ENCODE measurements around the gene DUSP8. TPM values are rescaled to one million over a fixed set of nuclear protein-coding genes. Genes with fewer than 3 reads are reported as not detected.
"Not testable (repeated sequence)": the region's sequence is repeated elsewhere in the genome, so short reads cannot be mapped to it uniquely, and the experiment has no call there.

The DUSP8 gene
- total RNA-seq, 2 experiments from 2014 or later: not detected

DNA sequence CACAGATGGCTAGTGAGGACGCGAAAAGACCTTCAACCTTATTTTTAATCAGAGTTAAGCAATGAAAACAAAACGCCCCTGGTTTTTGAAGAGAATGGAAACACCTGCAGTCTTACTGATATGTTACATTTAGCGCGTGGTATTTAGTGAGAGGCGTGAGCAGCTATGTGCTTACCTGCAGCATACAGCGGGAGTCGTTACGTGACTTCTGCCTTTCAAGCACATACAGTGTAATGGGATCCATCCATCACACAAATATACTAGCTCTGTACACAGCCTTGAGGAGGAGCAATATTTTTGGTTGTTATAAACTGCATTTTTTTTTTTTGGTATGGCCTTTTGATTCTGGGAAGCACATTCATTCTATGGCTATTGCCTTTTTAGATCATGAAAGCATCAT lies 20.6 kb upstream of the DUSP8 start:
- BruUV-seq (replicated peaks): no TSS peak
- CTCF ChIA-PET (ENCODE audit: unreplicated experiment): interaction anchor here (0.5 kb wide), 1 partner anchor 60 kb away, joined by 3 read pairs; no protein-coding TSS in a partner anchor

DNA sequence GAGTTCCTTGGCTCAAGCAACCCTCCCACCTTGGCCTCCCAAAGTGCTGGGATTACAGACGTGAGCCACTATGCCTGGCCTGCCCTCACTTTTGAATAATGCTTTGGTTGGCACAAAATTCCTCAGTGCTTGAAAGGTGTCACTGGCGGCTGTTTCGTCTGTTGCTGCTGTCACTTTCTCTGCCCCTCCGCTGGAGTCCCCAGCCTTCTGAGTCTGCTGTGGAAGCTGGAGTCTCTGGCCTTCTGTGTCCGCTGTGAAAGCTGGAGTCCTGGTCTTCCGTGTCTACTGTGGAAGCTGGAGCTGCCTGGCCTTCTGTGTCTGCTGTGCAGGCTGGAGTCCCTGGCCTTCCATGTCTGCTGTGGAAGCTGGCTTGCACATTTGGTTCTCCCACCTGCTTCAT lies 17.9 kb upstream of the DUSP8 start:
- TF ChIP-seq, protein P1, sequence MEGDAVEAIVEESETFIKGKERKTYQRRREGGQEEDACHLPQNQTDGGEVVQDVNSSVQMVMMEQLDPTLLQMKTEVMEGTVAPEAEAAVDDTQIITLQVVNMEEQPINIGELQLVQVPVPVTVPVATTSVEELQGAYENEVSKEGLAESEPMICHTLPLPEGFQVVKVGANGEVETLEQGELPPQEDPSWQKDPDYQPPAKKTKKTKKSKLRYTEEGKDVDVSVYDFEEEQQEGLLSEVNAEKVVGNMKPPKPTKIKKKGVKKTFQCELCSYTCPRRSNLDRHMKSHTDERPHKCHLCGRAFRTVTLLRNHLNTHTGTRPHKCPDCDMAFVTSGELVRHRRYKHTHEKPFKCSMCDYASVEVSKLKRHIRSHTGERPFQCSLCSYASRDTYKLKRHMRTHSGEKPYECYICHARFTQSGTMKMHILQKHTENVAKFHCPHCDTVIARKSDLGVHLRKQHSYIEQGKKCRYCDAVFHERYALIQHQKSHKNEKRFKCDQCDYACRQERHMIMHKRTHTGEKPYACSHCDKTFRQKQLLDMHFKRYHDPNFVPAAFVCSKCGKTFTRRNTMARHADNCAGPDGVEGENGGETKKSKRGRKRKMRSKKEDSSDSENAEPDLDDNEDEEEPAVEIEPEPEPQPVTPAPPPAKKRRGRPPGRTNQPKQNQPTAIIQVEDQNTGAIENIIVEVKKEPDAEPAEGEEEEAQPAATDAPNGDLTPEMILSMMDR (conservative IDR thresholded peaks at IDR 0.05; ENCODE audit: low read length): no peak
- no peak for TF ChIP-seq EZH2phosphoT487 (IDR thresholded peaks at IDR 0.05; ENCODE audit: borderline replicate concordance, low read depth, low read length)
- Histone ChIP-seq H3K27ac (ENCODE audit: low read depth, low read length, poor library complexity, severe bottlenecking) (no peak overlapping the region), H3K9me3 (ENCODE audit: low read length) (no peaks in the 10 kb centered on the region), H2AFZ (ENCODE audit: low read length) (no peak overlapping the region), H4K20me1 (ENCODE audit: insufficient read depth, low read length) (no peaks in the 10 kb centered on the region), H3K4me1 (ENCODE audit: insufficient read depth, low read length, poor library complexity, severe bottlenecking) (no peaks in the 10 kb centered on the region), H3K4me3 (ENCODE audit: low read depth, low read length, poor library complexity, severe bottlenecking) (no peak overlapping the region), H3K79me2 (ENCODE audit: insufficient read depth, low read depth, low read length) (no peaks in the 10 kb centered on the region), H3K9me2 (ENCODE audit: insufficient read depth, low read length) (no peaks in the 10 kb centered on the region), H3K36me3 (ENCODE audit: insufficient read depth, low read length) (no peaks in the 10 kb centered on the region), H3K4me2 (ENCODE audit: low read length) (no peak overlapping the region)
- ChIA-PET POLR2A (no interaction called here), CTCF (ENCODE audit: unreplicated experiment) (no interaction called here)
- no peak for DNase-seq (ENCODE audit: low spot score)
- intact Hi-C loops (cut with micrococcal nuclease; ENCODE audit: unreplicated experiment): no loop called here
- BruUV-seq (replicated peaks): no TSS peak

More for the DNA sequence above, 20.6 kb upstream of the DUSP8 start:
- no peaks in the 10 kb centered on the region for H3K4me1 ChIP-seq (ENCODE audit: insufficient read depth, low read length, poor library complexity, severe bottlenecking)
- no peaks in the 10 kb centered on the region for H3K9me2 ChIP-seq (ENCODE audit: insufficient read depth, low read length)
- no peaks in the 10 kb centered on the region for H3K79me2 ChIP-seq (ENCODE audit: insufficient read depth, low read depth, low read length)
- no peak overlapping the region for H3K4me2 ChIP-seq (ENCODE audit: low read length)
- intact Hi-C loops (cut with micrococcal nuclease; ENCODE audit: unreplicated experiment): no loop called here
- no peak overlapping the region for H3K4me3 ChIP-seq (ENCODE audit: low read depth, low read length, poor library complexity, severe bottlenecking)
- H3K9me3 ChIP-seq (ENCODE audit: low read length): no peaks in the 10 kb centered on the region
- POLR2A ChIA-PET: no interaction called here
- TF ChIP-seq, protein P1 (conservative IDR thresholded peaks at IDR 0.05; ENCODE audit: low read length): no peak
- TF ChIP-seq EZH2phosphoT487 (IDR thresholded peaks at IDR 0.05; ENCODE audit: borderline replicate concordance, low read depth, low read length): no peak
- H3K36me3 ChIP-seq (ENCODE audit: insufficient read depth, low read length): no peaks in the 10 kb centered on the region
- no peak overlapping the region for H2AFZ ChIP-seq (ENCODE audit: low read length)
- no peak overlapping the region for H3K27ac ChIP-seq (ENCODE audit: low read depth, low read length, poor library complexity, severe bottlenecking)
- no peaks in the 10 kb centered on the region for H4K20me1 ChIP-seq (ENCODE audit: insufficient read depth, low read length)
- no peak for DNase-seq (ENCODE audit: low spot score)

DNA sequence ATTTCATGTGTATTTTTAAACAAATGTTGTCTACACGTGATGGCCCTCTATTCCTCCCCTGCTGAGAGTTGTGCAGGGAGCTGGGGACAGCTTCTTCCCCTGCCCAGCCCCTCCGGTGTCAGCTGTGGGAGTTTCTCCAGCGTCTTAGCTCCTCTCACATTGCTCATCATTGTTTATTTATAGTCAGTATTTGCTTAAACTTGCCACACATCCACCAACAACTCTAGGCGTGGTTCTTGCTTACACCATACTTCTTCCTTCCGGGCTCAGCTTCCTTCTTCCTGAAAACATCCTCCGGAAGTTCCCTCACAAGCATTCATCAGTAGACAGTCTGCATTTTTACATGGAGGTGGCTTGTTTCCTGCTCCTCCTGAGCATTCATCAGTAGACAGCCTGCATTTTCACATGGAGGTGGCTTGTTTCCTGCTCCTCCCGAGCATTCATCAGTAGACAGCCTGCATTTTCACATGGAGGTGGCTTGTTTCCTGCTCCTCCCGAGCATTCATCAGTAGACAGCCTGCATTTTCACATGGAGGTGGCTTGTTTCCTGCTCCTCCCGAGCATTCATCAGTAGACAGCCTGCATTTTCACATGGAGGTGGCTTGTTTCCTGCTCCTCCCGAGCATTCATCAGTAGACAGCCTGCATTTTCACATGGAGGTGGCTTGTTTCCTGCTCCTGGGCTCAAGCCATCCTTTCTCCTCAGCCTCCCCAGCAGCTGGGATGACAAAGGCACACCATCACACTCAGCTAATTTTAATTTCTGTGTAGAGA lies 17.3 kb upstream of the DUSP8 start:
- H3K79me2 ChIP-seq (ENCODE audit: insufficient read depth, low read depth, low read length); H3K4me1 ChIP-seq (ENCODE audit: insufficient read depth, low read length, poor library complexity, severe bottlenecking); DNase-seq (ENCODE audit: low spot score); CTCF ChIA-PET (ENCODE audit: unreplicated experiment); H2AFZ ChIP-seq (ENCODE audit: low read length); POLR2A ChIA-PET; H3K9me3 ChIP-seq (ENCODE audit: low read length); BruUV-seq (replicated peaks); H3K27ac ChIP-seq (ENCODE audit: low read depth, low read length, poor library complexity, severe bottlenecking); intact Hi-C loops (cut with micrococcal nuclease; ENCODE audit: unreplicated experiment); H3K4me2 ChIP-seq (ENCODE audit: low read length); H3K4me3 ChIP-seq (ENCODE audit: low read depth, low read length, poor library complexity, severe bottlenecking); H3K36me3 ChIP-seq (ENCODE audit: insufficient read depth, low read length); H3K9me2 ChIP-seq (ENCODE audit: insufficient read depth, low read length); H4K20me1 ChIP-seq (ENCODE audit: insufficient read depth, low read length): not testable (repeated sequence)
